Measurements from ENCODE around the gene PDP2. TPM values are rescaled to one million over a fixed set of nuclear protein-coding genes. Genes with fewer than 3 reads are reported as not detected.

Gene PDP2
- total RNA-seq, 2 experiments from 2014 or later = 13.8 to 29.2 TPM

- Histone ChIP-seq H3K36me3 (ENCODE audit: insufficient read depth, low read length) (no peaks in the 10 kb centered on the region), H3K79me2 (ENCODE audit: insufficient read depth, low read depth, low read length) (no peaks in the 10 kb centered on the region), H3K4me3 (ENCODE audit: low read depth, low read length, poor library complexity, severe bottlenecking) (no peak overlapping the region), H4K20me1 (ENCODE audit: insufficient read depth, low read length) (no peaks in the 10 kb centered on the region), H3K4me1 (ENCODE audit: insufficient read depth, low read length, poor library complexity, severe bottlenecking) (peaks cover 30% of the 10 kb centered on the region), H3K9me3 (ENCODE audit: low read length) (peaks cover 6% of the 10 kb centered on the region; the same call in 1 of the 2 replicates), H3K27ac (ENCODE audit: low read depth, low read length, poor library complexity, severe bottlenecking) (no peak overlapping the region), H2AFZ (ENCODE audit: low read length) (no peak overlapping the region), H3K4me2 (ENCODE audit: low read length) (no peak overlapping the region), H3K9me2 (ENCODE audit: insufficient read depth, low read length) (no peaks in the 10 kb centered on the region)
- DNase-seq (ENCODE audit: low spot score) = no peak
- POLR2A ChIA-PET = interaction anchor here (1.1 kb wide), 1 partner anchor 57 kb away, joined by 3 read pairs; no protein-coding TSS in a partner anchor
- BruUV-seq (replicated peaks) = no TSS peak
- CTCF ChIA-PET (ENCODE audit: unreplicated experiment) = interaction anchor here (1.1 to 1.6 kb wide), 2 partner anchors 41 to 145 kb away, joined by 5 to 6 read pairs; partner anchors contain the start of gene NAE1
- intact Hi-C loops (cut with micrococcal nuclease; ENCODE audit: unreplicated experiment) = loop anchor here (2.0 kb wide), 3 partner anchors 41 to 465 kb away; partner anchors contain the start of gene NAE1
- TF ChIP-seq CTCF (conservative IDR thresholded peaks at IDR 0.05; ENCODE audit: low read length) = no peak
- TF ChIP-seq EZH2phosphoT487 (IDR thresholded peaks at IDR 0.05; ENCODE audit: borderline replicate concordance, low read depth, low read length) = no peak
Measured at GRCh38 chr16:66871840-66872239, 8.5 kb upstream of the PDP2 start.

- CTCF ChIA-PET (ENCODE audit: unreplicated experiment) = interaction anchor here (0.7 to 1.6 kb wide), 3 partner anchors 9 to 146 kb away, joined by 3 to 6 read pairs (median 5); partner anchors contain the start of gene NAE1
- H3K9me3 ChIP-seq (ENCODE audit: low read length) = peaks cover 6% of the 10 kb centered on the region; the same call in 1 of the 2 replicates
- H3K4me3 ChIP-seq (ENCODE audit: low read depth, low read length, poor library complexity, severe bottlenecking) = peak overlapping the region; percentile 37
- peaks cover 31% of the 10 kb centered on the region for H3K4me1 ChIP-seq (ENCODE audit: insufficient read depth, low read length, poor library complexity, severe bottlenecking)
- TF ChIP-seq EZH2phosphoT487 (IDR thresholded peaks at IDR 0.05; ENCODE audit: borderline replicate concordance, low read depth, low read length) = no peak
- no peak for TF ChIP-seq CTCF (conservative IDR thresholded peaks at IDR 0.05; ENCODE audit: low read length)
- POLR2A ChIA-PET = interaction anchor here (1.1 to 1.2 kb wide), 3 partner anchors 10 to 56 kb away, joined by 3 to 5 read pairs (median 4); no protein-coding TSS in a partner anchor
- no peak for DNase-seq (ENCODE audit: low spot score)
- no peaks in the 10 kb centered on the region for H3K9me2 ChIP-seq (ENCODE audit: insufficient read depth, low read length)
- H4K20me1 ChIP-seq (ENCODE audit: insufficient read depth, low read length) = no peaks in the 10 kb centered on the region
- BruUV-seq (replicated peaks) = no TSS peak
- intact Hi-C loops (cut with micrococcal nuclease; ENCODE audit: unreplicated experiment) = loop anchor here (2.0 kb wide), 3 partner anchors 42 to 466 kb away; partner anchors contain the start of gene NAE1
- H2AFZ ChIP-seq (ENCODE audit: low read length) = peak overlapping the region; percentile 89
- H3K79me2 ChIP-seq (ENCODE audit: insufficient read depth, low read depth, low read length) = no peaks in the 10 kb centered on the region
- H3K4me2 ChIP-seq (ENCODE audit: low read length) = peak overlapping the region; percentile 68
- no peak overlapping the region for H3K27ac ChIP-seq (ENCODE audit: low read depth, low read length, poor library complexity, severe bottlenecking)
- no peaks in the 10 kb centered on the region for H3K36me3 ChIP-seq (ENCODE audit: insufficient read depth, low read length)
Measured at GRCh38 chr16:66872559-66872942, 7.8 kb upstream of the PDP2 start.

All from OCI-LY7 (cell line).